ENCODE results near the gene CLEC12A.
A peak's percentile ranks its signal among the peaks of the same experiment; 100 is the strongest.
"Not testable (repeated sequence)": the region's sequence is repeated elsewhere in the genome, so short reads cannot be mapped to it uniquely, and the experiment has no call there.

CLEC12A gene

DNA sequence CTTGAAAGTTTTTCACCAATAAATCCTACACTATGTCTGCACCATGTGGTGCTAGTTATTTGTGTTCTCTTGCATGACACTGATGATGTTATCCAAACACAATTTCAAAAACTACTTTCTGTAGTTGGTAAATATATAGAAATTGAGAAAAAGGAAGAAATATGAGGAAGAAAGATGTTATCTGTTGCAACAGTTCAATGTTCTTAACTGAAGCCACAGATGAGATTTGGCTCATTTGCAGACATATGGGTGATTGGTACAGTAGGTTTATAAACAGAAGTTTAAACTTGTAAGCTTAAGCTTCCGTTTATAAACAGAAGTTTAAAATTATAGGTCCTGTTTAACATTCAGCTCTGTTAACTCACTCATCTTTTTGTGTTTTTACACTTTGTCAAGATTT, at the start of gene CLEC12A:
CLEC12A (plus strand) TSS at position 229 of the 400 bp plus-strand sequence. CDS start 188 bp downstream, outside the sequence.
- no peak for DNase-seq (ENCODE audit: low read depth in 2 of 2)

DNA sequence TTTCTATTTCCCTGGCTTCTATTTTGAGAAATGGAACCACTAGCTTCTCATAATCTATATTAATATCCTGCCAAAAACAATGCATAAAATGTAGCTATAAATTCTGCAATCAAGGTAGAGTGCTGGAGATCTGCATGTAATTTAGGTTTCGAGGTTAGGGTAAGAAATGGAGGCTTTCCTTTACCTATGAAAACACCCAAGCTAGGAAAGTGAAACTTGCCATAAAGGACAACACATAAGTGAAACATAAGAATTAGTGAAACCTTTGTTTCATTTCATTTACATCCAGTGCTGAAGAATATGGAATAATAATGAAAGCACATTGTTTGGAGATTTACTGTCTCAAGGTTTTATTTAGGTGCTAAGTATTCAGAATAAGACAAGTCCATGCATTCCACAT, 48.8 kb upstream of the CLEC12A start:
- DNase-seq (ENCODE audit: low read depth in 2 of 2): no peak

DNA sequence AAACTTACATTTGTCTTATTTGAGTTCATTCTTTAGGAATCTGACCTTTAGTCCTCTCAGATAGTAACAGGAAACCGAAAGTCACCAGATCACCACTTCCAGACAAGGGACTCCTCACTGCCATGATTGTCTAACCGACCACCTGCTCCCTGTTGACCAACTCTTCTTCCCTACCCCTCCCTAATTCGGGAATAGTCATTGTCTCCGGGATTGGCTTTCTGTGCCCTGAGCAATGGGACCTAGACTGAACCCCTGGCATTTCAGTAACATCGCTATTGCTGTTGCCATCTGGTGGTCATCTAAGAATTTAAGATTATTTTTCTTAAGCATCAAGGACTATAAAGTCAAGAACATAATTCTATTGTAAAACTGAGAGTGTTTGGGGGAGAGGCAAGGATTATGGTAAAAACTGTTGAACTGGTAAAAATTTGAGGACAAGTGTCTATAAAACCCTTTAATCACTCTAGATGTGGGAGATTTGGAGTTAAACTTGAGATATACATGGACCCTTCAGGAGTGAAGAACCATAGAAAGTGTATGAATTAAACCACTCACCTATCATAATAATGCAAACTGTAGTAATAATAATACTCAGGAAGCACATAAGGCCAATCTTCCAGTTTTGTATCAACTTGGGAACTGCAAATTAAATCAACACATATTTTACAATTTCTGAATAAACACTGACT, 45.4 kb upstream of the CLEC12A start:
- DNase-seq (ENCODE audit: low read depth in 2 of 2): no peak

DNA sequence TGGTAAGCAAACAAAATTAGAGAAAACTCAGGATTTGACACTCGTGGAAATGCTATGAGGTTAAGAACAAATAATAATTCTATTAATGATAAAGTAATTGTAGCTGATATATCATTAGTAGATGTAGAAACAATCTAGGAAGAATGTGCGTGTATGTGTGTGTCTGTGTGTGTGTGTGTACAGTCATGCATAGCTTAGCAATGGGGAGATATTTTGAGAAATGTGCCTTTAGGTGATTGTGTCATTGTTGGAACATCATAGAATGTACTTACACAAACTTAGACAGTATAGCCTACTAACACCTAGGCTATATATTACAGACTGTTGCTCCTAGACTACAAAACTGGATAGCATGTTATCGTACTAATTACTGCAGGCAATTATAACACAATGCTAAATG, 44.3 kb upstream of the CLEC12A start:
- no peak for DNase-seq (ENCODE audit: low read depth in 2 of 2)

DNA sequence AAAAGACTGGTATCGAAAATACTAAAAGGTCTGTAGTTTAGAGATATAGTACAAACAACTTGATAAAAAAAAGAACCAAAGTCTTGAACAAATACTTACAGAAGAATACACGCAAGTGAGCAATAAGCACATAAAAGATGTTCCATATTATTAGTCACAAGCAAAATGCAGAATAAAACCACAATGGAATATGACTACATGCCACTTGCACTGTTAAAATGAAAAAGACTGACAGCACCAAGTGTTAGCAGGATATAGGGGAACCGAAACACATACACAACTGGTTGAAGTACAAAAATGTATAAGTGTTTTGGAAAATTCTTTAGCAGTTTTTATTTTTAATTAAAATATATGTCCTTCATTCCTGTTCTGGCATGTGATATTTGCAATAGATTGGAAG, 42.6 kb upstream of the CLEC12A start:
- DNase-seq (ENCODE audit: low read depth in 2 of 2): no peak

DNA sequence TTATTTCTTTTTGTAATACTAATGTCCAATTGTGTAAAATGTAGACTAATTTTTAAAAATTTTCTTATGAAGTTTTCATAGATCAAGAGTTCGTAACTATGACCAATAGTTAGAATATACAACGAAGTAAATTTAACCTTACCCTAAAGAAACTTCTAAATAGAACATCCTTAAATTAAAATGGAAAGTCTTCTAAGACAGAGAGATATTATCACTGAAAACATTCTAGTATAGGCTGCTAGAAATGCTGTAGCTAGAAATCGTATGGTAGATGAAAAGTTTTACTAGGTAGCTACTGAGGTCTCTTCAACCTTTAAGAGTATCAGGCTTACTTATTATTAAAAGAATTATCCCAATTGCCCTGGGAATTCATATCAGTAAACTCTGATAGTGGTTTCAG, 40.0 kb upstream of the CLEC12A start:
- no peak for DNase-seq (ENCODE audit: low read depth in 2 of 2)

DNA sequence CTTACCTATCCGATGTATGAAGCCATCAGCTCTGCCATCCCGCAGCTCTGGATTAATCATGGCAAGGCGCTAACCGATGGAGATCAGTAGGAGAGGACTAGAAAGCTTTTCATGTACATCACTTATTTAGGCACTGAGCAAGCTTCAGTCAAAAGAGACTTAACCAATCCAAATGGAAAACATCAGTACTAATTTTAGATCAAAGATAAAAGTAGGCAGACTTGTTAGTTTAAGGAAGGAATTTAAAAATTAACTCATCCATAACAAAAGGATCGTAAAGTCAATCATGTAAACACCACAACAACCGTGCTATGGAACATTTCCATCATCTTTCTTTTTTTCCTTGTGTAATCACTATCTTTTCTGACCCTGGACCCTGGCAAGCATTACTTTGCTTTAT, 38.9 kb upstream of the CLEC12A start, which contains the start of gene CLEC2A:
CLEC2A (minus strand) TSS at position 101 of the 400 bp plus-strand sequence; CDS start at position 60, 41 bp downstream.
- DNase-seq (ENCODE audit: low read depth in 2 of 2): no peak

DNA sequence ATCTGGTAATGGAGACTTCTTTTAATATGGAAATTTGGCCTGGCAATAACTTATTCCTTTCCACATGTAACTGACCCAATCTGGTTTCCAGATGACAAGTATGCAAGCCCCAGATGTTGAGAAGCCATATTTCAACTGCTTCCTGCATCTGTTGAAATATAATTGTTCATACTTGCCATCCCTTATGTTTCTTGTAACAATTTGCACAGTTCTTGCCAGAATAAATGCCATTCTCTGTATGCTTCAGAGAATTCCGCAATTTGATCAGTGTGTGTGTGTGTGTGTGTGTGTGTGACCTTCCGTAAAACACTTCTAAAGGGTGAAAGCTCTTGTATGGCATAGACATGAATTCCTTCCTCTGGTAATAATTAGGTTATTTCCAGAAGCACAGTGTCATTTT, 37.3 kb upstream of the CLEC12A start:
- no peak for DNase-seq (ENCODE audit: low read depth in 2 of 2)

DNA sequence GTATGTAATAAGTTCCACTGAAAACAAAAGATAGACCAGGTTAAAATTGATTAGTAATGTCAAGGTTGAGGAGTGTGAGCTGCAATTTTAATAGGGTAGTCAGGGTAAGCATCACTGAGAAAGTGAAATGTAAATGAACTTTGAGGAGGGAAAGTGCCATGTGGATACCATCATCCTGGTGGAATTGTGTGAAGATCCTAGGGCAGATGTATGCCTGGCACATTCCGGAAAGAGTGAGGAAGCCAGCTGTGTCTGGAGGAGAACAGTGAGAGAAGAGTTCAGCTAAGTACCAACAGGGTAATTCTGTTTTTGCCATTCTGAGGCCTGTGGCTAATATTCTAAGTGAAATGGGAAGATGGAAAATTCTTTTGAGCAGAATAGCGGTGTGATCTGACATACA, 36.2 kb upstream of the CLEC12A start:
- no peak for DNase-seq (ENCODE audit: low read depth in 2 of 2)

DNA sequence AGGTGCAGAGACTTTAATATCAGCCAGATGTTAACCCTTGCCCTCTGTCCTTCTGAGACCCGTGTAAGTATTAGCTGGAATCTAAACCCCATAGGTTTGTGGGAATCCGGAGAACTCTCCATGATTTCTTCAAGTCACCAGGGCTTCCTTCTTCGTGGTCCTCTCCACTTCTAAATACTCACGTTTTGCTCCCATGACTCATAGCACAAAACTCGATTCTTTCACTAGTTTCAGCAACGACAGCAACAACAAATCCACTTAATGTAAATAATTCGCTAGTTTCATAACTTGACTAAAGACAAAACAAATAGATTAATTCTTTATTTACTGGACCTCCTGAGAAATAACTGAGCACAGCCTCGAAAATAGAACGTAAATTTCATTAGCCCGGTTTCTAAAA, 34.6 kb upstream of the CLEC12A start:
- no peak for DNase-seq (ENCODE audit: low read depth in 2 of 2)

DNA sequence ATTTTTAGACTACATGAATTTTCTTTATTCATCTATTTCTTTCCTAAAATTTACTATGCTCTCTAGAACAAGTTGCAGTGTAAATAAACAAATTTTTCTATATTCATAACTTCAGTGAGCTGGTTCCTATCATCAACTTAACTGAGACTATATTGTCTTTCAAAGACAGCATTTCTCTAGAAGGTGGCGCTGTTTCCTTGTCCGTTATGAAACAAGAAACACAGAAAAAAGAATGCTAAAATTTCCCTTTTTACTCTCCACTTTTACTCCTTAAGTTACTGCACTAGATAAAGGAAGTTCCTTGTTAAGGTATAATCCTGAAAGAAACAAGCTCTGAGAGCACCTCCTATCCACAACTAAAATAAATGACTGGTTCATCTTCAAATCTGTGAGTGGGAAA, 30.8 kb upstream of the CLEC12A start:
- DNase-seq (ENCODE audit: low read depth in 2 of 2): no peak

DNA sequence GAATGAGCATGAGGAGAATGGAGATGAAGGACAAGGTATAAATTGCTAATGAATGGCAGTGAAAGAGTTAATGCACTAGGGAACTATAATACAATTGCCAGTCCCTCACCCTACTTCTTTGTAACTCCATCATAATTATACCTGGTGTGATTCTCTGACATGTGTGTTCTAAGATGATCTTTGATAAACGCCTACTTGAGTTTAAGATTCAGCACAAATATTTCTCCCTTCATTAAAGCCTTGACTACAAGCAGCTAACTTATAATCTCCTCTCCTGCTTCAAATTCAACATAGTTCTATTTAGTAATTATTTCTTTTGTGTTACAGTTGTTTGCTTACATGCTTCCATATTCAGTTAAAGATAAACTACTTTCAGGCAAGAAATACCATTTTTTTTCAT, 29.4 kb upstream of the CLEC12A start:
- no peak for DNase-seq (ENCODE audit: low read depth in 2 of 2)

DNA sequence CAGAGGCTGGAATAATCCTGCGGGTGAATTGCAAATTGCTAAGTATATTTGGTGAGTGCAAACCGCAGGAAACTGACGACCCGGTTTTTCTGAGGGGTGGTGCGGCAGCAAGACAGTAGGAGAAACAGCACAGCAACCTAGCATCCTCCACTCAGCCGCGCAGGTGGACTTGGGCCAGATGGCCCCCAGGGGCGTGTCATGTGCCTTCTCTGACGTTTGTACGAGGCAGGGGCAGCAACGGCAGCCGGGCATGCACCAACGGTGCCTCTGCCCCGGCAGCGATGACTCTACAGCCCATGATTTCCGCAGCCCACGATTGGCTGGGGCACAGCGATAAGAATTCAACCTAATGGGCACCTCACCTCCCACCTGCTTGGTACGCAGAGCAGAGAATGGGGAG, 28.0 kb upstream of the CLEC12A start:
- DNase-seq (ENCODE audit: low read depth in 2 of 2): no peak

DNA sequence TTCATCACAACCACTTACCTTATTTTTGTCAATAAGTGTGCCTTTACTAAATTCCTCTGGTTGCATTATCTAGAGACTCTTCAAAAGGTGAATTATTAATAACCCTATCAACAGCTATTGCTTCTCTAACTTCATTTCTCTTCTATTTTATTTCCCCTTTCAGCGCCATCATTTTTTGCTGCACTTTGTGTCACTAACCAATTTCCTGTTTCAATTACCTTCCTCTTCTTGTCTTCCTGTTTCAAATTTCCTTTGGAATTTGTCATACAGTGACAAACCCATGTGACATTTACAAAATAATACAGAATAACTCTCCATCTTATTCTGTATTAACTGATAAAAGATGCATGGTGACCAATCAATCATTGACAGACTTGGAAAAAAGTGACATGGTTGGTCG, 26.8 kb upstream of the CLEC12A start:
- no peak for DNase-seq (ENCODE audit: low read depth in 2 of 2)

DNA sequence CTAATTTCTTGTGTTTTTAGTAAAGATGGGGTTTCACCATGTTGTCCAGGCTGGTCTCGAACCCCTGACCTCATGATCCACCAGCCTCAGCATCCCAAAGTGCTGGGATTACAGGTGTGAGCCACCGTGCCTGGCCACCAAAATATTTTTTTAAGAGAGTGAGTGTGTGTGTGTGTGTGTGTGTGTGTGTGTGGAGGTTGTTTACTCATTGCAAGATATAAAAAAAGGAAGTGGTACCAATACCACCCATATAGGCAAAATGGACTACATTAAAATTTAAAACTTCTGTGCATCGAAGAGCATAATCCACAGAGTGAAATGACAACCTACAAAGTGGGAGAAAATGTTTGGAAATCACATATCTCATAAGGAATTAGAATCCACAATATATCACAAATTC, 23.5 kb upstream of the CLEC12A start:
- DNase-seq (ENCODE audit: low read depth in 2 of 2): no peak

DNA sequence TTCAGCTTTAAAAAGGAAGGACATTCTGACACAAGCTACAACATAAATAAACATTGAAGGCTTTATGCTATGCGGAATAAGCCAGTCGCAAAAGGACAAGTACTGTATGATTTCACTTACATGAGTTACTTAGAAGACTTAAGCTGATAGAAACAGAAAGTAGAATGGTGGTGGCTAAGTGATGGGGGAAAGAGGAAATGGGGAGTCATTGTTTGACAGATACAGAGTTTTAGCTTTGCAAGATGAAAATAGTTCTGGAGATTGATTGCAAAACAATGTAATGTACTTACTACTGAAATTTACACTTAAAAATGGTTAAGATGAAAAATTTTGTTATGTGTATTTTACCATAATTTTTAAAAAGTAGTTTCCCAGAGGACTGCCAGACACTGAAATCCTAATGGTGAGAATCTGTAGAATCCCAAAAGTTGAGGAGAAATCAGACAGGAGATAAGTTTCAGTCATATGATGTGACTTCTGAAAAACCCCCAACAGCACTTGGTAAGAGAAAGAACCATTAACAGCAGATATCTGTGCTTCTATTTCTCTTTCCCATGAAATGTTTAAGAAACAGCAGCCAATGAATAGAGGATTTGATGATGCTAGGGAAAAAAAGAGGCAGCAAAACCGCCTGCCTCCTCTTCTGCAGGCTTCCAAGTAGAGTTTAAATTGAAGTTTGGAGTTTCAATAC, 22.5 kb upstream of the CLEC12A start:
- DNase-seq (ENCODE audit: low read depth in 2 of 2): no peak

DNA sequence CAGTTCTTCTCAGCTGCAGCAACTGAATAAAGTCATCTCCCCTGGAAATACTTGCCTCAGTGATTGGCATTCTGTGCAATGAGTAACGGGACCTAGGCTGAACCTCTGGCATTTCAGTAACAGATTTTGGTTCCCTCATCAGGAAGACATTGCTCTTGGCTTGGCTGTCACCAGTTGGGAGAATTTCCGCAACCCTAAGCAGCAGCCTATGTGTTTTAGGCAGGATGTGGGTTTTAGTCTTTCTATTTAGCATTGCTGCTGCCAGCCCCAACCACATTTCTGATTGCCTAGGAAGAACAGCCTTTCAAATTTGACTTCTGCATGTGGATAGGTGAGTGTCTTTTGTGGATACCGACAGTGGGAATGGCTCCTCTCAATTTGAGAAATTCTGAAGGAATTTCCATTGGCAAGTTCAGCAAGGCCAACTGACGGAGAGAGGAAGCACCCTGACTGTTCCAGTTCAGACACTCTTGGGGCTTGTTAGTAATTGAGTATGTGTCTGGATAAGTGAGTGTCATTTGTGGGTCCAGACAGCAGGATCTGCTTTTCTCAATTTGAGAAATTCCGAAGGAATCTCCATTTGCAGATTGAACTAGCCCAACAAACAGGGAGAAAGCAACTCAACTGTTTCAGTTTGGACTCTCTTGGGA, 20.1 kb upstream of the CLEC12A start:
- peak in 1 of 2 donors; percentile 5 for DNase-seq (ENCODE audit: low read depth in 2 of 2)

DNA sequence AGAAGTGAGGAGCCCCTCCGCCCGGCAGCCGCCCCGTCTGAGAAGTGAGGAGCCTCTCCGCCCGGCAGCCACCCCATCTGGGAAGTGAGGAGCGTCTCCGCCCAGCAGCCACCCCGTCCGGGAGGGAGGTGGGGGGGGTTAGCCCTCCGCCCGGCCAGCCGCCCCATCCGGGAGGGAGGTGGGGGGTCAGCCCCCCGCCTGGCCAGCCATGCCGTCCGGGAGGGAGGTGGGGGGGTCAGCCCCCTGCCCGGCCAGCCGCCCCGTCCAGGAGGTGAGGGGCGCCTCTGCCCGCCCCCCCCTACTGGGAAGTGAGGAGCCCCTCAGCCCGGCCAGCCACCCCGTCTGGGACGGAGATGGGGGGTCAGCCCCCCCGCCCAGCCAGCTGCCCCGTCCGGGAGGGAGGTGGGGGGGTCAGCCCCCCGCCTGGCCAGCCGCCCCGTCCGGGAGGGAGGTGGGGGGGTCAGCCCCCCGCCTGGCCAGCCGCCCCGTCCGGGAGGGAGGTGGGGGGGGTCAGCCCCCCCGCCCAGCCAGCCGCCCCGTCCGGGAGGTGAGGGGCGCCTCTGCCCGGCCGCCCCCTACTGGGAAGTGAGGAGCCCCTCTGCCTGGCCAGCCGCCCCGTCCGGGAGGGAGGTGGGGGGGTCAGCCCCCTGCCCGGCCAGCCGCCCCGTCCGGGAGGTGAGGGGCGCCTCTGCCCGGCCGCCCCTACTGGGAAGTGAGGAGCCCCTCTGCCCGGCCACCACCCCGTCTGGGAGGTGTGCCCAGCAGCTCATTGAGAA, 18.1 kb upstream of the CLEC12A start:
- DNase-seq (ENCODE audit: low read depth in 2 of 2): not testable (repeated sequence)

DNA sequence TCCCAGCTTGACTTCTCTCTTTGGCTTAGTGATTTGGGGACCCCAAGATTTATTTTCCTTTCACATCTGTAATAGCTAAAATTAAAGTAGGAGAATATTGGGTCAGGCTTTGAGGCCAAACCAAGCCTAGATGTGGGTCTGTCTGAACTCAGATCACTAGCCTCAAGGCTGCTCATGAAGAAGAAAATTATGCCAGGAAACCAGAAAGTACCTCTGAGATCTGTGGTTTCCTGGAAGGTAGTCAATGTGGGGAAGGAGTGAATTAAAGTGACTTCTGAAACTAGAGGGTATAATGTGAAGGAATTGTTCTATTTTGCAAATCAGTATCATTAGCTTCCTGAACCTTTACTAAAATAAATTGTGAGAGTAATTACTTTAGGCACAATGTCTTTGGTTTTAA, 13.4 kb upstream of the CLEC12A start:
- DNase-seq (ENCODE audit: low read depth in 2 of 2): no peak

DNA sequence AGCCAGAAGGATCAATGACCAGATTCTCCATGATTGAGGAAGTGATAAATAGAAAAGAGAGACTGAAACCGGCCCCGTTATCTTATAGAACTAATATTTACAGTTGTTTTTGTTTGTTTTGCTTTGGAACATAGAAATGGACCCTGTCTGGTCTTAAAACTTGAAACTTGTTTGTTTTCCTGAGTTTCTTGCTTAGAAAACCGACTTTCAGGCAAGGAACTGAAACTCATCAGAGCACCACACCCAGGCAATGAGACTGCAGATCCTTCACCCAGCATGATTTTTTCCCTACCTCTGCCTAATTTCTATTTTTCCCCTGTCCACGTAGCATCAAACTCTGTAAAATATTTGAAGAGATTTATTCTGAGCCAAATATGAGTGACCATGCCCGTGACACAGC, 10.6 kb upstream of the CLEC12A start:
- DNase-seq (ENCODE audit: low read depth in 2 of 2): no peak

DNA sequence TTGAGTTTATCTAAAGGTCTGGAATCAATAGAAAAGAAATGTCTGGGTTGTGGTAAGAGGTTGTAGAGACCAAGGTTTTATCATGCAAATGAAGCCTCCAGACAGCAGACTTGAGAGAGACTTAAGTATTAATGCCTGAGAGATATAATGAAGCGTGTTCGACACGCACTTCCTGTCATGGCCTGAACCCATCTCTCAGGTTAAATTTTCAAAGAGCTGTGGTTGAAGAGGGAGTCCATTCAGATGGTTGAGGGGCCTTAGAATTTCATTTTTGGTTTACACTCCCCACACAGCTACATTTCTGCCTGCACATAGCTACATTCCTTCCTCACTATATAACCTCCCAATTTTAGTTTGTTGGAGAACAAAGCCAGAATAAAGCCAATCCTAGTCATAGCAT, 10.1 kb upstream of the CLEC12A start:
- DNase-seq (ENCODE audit: low read depth in 2 of 2): no peak

DNA sequence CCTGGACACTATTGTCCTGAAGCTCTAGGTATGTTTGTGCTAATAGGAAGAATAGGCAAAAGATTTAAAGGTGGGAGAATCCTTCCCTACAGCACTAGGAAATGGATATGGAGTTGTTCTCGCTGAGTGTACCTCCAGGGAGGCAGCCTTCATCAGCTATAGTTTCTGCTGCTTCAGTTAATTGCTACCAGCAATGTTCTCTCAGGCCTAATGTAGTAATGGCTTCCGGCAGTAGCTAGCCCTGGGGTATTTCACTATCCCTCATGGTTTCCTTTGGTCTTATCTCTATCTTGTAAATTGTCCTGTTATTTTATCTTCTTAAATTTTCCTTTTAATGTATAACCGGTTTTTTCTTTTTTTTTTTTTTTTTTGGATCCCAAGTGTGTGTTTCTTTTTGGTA, 9.3 kb upstream of the CLEC12A start:
- DNase-seq (ENCODE audit: low read depth in 2 of 2): no peak

Data from stimulated activated CD8-positive, alpha-beta memory T cell treated with anti-CD3 and anti-CD28 coated beads, Interleukin-7, amount 100 ng/mL, for 1 hour (primary cell).